HG02798 (cell line): ENCODE data around the gene TFRC.
"Not testable (repeated sequence)": the region's sequence is repeated elsewhere in the genome, so short reads cannot be mapped to it uniquely, and the experiment has no call there.

ENCODE experiments used
- ATAC-seq: cut with Tn5 transposase; IDR thresholded peaks from one replicate; pipeline ENCODE4 v1.9.1; 2021; ENCODE audit warnings: mild to moderate bottlenecking; ENCODE audit not compliant: unreplicated experiment, poor library complexity

Gene TFRC

GRCh38 chr3:196051282-196052076 is 30.4 kb downstream of the TFRC start:
- ATAC-seq: no peak

DNA sequence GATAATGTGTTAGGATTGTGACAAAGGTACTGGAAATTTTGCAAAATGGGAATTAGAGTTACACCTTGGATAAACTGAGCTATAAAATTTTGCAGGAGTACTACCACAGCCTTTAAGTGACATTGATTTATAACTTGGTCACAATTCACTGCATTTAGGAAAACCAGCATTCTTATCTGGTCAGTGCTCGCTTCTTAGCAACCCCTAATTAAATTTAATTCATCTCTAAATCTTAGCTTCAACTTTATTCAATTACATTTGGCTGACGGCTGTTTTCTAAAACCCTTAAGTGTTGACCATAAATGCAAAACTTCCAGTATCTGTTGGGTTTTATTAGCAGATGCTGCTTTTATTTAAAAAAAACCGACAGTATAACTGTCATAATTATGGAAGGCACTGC is 31.3 kb downstream of the TFRC start:
- ATAC-seq: no peak

DNA sequence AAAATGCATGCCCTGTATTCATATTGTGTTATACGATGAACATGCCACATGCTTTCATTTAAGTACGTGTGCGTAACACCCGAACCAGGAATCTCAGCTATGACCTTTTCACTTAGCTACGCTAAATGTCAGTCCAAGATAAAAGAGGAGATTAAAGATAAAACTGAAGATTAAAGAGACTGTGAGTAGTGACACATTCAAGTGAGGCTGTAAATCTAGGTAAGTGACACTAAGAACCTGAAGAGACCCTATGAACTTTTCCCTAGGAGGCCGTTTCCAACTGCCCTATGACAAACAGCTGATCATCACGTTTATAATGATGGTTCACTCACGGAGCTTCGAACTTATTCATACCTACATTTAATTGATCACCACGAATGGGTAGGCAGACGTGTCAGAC is 32.2 kb downstream of the TFRC start:
- no peak for ATAC-seq

DNA sequence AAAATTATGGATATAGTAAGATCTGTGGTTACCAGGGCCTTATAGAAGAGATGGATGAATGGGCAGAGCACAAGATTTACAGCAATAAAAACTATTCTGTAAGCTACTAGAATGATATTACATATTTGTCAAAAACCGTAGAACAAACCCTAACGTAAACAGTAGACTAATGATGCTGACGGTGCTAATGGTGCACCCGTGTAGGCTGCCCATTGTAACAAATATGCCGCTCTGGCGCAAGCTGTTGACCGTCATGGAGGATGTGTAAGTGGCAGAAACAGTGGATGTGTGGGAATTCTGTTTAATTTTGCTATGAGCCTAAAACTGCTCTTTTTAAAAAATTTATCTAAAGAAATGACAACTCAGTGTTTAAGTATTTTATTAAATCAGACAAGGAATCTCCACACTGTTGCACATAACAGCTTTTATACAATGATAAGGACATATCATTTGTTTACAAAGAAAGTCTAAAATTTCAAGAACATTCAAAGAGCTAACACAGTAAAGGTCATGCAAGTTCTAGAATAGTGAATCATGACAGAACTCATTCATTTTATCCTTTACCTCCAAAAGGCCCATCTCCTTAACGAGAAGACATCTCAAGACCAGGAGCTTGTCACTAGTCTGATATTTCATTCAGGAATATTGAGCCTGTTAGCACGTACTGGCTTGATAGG is 32.8 kb downstream of the TFRC start:
- no peak for ATAC-seq

DNA sequence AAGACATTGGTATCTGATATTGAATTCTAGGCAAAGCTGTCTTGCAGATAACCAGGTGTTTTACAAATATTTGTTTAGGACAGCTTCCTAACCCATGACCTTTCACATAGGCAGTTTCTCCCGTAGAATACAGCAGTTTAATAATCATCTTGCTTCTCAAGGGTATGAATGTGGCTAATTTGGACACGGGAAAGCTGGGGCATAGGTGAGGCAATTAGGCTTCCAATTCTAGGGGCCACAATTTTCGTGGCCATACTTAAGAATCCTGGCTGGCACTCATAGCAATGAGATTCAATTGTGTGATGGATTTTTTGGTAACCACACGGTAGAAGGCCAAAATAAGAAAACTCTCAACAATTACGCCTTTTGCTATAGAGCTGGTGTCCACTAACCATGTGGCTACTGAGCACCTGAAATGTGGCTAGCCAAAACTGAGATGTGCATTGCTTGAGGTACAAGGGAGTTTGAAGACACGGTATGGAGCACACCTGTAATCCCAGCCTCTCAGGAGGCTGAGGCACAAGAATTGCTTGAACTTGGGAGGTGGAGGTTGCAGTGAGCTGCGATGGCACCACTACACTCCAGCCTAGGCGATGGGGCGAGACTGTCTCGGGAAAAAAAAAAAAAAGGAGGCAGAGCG is 34.4 kb downstream of the TFRC start:
- no peak for ATAC-seq

DNA sequence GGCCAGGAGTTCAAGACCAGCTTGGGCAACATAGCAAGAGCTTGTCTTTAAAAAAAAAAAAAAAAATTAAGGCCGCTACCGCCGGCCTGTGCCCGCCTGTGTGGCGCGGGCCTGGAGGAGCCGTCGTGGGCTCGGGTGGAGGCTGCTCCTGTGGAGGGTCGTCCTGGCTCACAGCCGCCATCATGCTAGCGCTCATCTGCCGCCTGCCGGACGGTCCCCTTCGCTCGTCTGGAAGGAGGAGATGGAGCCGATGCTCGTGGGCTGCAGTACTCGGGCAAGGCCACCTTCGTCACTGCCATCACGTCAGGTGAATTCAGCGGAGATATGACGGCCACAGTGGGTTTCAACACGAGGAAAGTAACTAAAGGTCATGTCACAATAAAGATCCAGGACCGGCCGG is 37.4 kb downstream of the TFRC start:
- no peak for ATAC-seq

DNA sequence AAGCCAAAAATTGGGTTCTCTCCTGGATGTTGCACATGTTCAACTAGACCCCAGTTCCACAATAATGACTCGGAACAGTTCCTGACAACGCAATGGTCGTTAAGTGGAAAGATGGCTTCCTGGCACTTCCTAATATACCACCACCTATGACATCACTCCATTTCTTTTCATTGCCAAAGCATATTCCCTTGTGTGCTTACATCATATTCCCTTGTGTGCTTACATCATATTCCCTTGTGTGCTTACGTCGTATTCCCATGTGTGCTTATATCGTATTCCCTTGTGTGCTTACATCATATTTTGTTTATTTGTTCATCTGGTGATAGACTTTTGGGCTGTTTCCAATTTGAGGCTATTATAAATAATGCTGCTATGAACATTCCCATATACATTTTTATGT is 39.2 kb downstream of the TFRC start:
- ATAC-seq: no peak

DNA sequence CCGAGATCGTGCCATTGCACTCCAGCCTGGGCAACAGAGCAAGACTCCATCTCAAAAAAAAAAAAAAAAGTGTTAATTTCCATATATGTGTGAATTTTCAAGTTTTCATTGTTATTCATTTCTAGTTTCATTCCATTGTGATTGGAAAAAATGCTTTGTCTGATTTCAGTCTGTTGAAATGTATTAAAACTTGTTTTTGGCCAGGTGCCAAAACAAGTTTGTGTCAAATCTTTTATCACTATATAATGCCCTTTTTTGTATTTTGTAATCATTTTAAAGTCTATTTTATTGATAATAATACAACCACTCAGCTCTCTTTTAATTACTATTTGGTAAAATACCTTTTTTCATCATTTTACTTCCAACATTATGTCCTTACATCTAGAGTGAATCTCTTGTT is 42.5 kb downstream of the TFRC start:
- ATAC-seq: no peak

- ATAC-seq: not testable (repeated sequence)
These were observed 55.8 kb downstream of the TFRC start for GRCh38 chr3:196026059-196026458.

DNA sequence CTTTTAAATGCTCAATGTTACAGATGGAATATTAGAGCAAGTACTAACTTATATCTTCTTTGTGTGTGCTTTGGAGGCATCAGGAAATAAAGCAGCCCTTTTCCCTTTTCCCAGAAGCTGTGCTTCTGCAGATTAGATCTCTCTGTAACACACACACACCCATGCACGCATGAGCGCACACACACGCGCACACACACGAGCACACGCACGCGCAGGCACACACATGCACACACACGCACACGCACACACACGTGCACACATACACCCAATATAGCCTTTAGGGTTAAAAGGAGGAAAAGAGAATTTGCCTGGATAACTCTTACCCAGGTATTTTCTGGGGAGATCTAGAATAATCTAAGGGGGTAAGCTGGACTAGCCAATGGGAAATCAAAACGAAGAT is 56.9 kb downstream of the TFRC start:
- no peak for ATAC-seq

DNA sequence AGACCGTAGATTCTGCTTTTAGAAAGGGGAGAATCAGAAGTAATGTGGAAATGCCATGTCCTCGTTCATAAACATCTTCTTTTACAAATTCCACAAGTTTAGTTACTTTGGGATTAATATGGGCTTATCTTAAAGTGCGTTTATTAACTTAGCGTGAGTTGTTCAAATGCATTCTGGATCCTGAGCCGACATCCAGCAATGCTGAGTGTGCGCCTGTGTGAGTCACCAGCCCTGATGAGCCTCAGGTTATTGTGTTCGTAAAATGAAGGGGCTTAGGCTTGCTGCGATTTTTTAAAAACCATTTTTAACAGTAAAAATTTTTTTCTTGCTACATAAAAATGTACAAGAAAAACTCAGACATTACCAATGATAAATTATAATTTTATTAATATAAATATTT is 57.9 kb downstream of the TFRC start:
- no peak for ATAC-seq

DNA sequence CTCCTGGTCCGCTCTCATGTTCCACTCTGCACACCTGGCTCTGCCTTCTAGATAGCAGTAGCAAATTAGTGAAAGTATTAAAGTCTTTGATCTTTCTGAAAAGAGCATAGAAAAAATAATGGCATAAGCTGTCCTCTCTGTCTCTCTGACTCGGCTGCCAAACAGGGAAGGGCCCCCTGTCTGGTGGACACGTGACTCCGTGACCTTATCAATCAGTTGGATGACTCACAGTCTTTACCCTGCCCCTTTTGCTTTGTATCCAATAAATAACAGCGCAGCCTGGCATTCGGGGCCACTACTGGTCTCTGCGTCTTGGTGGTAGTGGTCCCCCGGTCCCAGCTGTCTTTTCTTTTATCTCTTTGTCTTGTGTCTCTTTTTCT is 59.4 kb downstream of the TFRC start:
- not testable (repeated sequence) for ATAC-seq

DNA sequence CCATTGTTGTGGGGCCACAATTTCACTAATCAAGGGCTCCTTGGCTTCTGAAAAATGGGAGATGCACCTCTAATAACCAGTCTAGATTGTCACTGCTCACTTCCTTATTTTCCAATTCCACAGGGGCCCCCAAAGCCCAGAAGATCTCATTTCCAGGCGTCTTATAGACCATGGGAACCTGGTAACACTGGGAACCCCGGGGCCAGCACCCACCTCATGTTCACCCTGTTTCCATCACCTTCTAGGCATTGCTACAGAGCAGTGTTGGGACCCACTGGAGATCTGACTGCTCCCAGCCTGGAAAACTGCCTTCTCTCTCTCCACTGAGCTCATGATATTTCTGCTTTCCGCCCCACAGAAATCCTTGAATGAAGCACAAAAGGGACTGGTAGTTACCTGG is 61.5 kb downstream of the TFRC start:
- ATAC-seq: no peak

- ATAC-seq: not testable (repeated sequence)
These were observed 62.3 kb downstream of the TFRC start for GRCh38 chr3:196019576-196019975.

DNA sequence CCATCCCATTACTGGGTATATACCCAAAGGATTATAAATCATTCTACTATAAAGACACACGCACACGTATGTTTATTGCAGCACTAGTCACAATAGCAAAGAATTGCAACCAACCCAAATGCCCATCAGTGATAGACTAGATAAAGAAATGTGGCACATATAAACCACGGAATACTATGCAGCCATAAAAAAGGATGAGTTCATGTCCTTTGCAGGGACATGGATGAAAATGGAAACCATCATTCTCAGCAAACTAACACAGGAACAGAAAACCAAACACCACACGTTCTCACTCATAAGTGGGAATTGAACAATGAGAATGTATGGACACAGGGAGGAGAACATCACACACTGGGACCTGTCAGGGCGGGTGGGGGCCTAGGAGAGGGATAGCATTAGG is 63.7 kb downstream of the TFRC start:
- not testable (repeated sequence) for ATAC-seq

GRCh38 chr3:196016485-196016884 is 65.4 kb downstream of the TFRC start:
- ATAC-seq: no peak

GRCh38 chr3:196016059-196016458 is 65.8 kb downstream of the TFRC start:
- ATAC-seq: no peak

GRCh38 chr3:196013587-196014487 is 68.1 kb downstream of the TFRC start:
- no peak for ATAC-seq

GRCh38 chr3:196012941-196013476 is 68.9 kb downstream of the TFRC start:
- no peak for ATAC-seq

DNA sequence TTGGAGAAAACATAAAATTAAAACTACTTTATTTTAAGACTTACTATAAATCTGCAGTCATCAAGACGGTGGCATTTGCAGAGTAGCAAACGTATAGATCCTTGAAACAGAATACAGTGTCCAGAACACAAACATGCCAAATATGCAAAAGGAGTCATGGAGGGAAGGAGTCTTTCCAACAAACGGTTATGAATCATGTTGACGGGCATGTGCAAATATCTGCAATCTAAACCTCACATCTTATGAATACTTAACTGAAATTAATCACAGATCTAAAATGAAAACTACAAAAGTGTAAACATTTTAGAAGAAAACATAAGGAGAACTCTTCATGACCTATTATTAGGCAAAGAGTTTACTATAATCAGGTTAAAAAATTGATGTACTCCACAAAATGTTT is 69.4 kb downstream of the TFRC start:
- no peak for ATAC-seq
